Mesendoderm (in vitro differentiated cells): ENCODE measurements around the gene SCUBE3.

Experiments used
- DNase-seq: peaks from one replicate; pipeline ENCODE4 v3.0.0; 2013
- H2AK5ac ChIP-seq: 2 replicates; pipeline ENCODE4 v1.6.1; 2013; ENCODE audit warnings: low read length, inconsistent platforms
- H2BK120ac ChIP-seq: 2 replicates; pipeline ENCODE4 v1.6.1; 2013; ENCODE audit warnings: low read depth, mild to moderate bottlenecking, low read length, moderate library complexity, mixed read lengths
- H2BK15ac ChIP-seq: replicated peaks from 2 replicates; pipeline ENCODE4 v1.6.1; 2013; ENCODE audit warnings: low read depth, mild to moderate bottlenecking, moderate library complexity
- H2BK5ac ChIP-seq: 2 replicates; pipeline ENCODE4 v1.6.1; 2013; ENCODE audit warnings: low read length, inconsistent platforms
- H3K18ac ChIP-seq: 2 replicates; pipeline ENCODE4 v1.6.1; 2013; ENCODE audit warnings: mild to moderate bottlenecking, low read length, mixed read lengths
- H3K23ac ChIP-seq: one replicate; pipeline ENCODE4 v1.6.1; 2013; ENCODE audit warnings: low read length
- H3K27ac ChIP-seq: 2 replicates; pipeline ENCODE4 v1.5.1; 2013; ENCODE audit warnings: low read depth, mild to moderate bottlenecking, inconsistent platforms, low read length, moderate library complexity
- H3K27me3 ChIP-seq: 2 replicates; pipeline ENCODE4 v1.6.1; 2013; ENCODE audit warnings: low read length, control low read depth, mild to moderate bottlenecking, inconsistent platforms; ENCODE audit not compliant: insufficient read depth, poor library complexity
- H3K36me3 ChIP-seq: 2 replicates; pipeline ENCODE4 v1.6.1; 2013; ENCODE audit warnings: low read length, inconsistent platforms; ENCODE audit not compliant: control insufficient read depth, insufficient read depth
- H3K4ac ChIP-seq: one replicate; pipeline ENCODE4 v1.6.1; 2013; ENCODE audit warnings: low read depth, mild to moderate bottlenecking, low read length, moderate library complexity
- H3K4me1 ChIP-seq: 2 replicates; pipeline ENCODE4 v1.6.1; 2013; ENCODE audit warnings: low read depth, low read length, inconsistent platforms; ENCODE audit not compliant: control insufficient read depth
- H3K4me2 ChIP-seq: 2 replicates; pipeline ENCODE4 v1.6.1; 2013; ENCODE audit warnings: low read length
- H3K4me3 ChIP-seq: 2 replicates; pipeline ENCODE4 v1.5.1; 2013; ENCODE audit warnings: mild to moderate bottlenecking, low read length
- H3K56ac ChIP-seq: one replicate; pipeline ENCODE4 v1.6.1; 2013; ENCODE audit warnings: low read length
- H3K79me1 ChIP-seq: 2 replicates; pipeline ENCODE4 v1.6.1; 2013; ENCODE audit warnings: low read length, inconsistent platforms
- H3K79me2 ChIP-seq: 2 replicates; pipeline ENCODE4 v1.6.1; 2013; ENCODE audit warnings: mild to moderate bottlenecking, low read length; ENCODE audit not compliant: control insufficient read depth, insufficient read depth
- H3K9ac ChIP-seq: 2 replicates; pipeline ENCODE4 v1.6.1; 2013; ENCODE audit warnings: low read length, inconsistent platforms
- H4K5ac ChIP-seq: one replicate; pipeline ENCODE4 v1.6.1; 2013; ENCODE audit warnings: low read length
- H4K8ac ChIP-seq: one replicate; pipeline ENCODE4 v1.6.1; 2013; ENCODE audit warnings: low read depth, mild to moderate bottlenecking, control low read depth, low read length, moderate library complexity
- WGBS: extraction: QIAGEN DNeasy Blood & Tissue Kit; methylation state at CpG from one replicate; pipeline ENCODE4 v1.1.7; 2013; ENCODE audit warnings: low lambda C conversion rate, missing lambda C conversion rate; ENCODE audit not compliant: insufficient coverage; ENCODE audit errors: extremely low coverage; 5-methylcytosine and 5-hydroxymethylcytosine counted together

SCUBE3 gene

GRCh38 chr6:35260591-35261570 lies 47.1 kb downstream of the SCUBE3 start:
- no peak overlapping the region for H3K4me3 ChIP-seq
- no peaks in the 10 kb centered on the region for H3K36me3 ChIP-seq
- peaks cover 9% of the 10 kb centered on the region for H3K4me1 ChIP-seq
- H3K9ac ChIP-seq: peak overlapping the region; percentile 95
- H2AK5ac ChIP-seq: peak overlapping the region; percentile 73
- no peak overlapping the region for H3K27ac ChIP-seq
- no peak overlapping the region for H2BK15ac ChIP-seq
- no peak overlapping the region for H2BK5ac ChIP-seq
- peak overlapping the region; percentile 94 for H3K56ac ChIP-seq
- H2BK120ac ChIP-seq: no peak overlapping the region
- peaks cover 6% of the 10 kb centered on the region for H3K79me1 ChIP-seq
- H3K4ac ChIP-seq: peak overlapping the region; percentile 98
- no CpG with 5 or more reads among the region's 6 CpGs for WGBS
- H4K8ac ChIP-seq: no peak overlapping the region
- H4K5ac ChIP-seq: no peak overlapping the region
- DNase-seq: no peak
- peak overlapping the region; percentile 99 for H3K4me2 ChIP-seq
- no peak overlapping the region for H3K23ac ChIP-seq
- H3K18ac ChIP-seq: peak overlapping the region; percentile 99
- no peaks in the 10 kb centered on the region for H3K27me3 ChIP-seq
- H3K79me2 ChIP-seq: no peaks in the 10 kb centered on the region

- H3K23ac ChIP-seq: no peak overlapping the region
- H3K27ac ChIP-seq: no peak overlapping the region
- H3K4me3 ChIP-seq: no peak overlapping the region
- H3K4me1 ChIP-seq: peaks cover 10% of the 10 kb centered on the region
- H3K27me3 ChIP-seq: no peaks in the 10 kb centered on the region
- no peak overlapping the region for H2BK5ac ChIP-seq
- no peaks in the 10 kb centered on the region for H3K36me3 ChIP-seq
- H3K4ac ChIP-seq: no peak overlapping the region
- H3K4me2 ChIP-seq: no peak overlapping the region
- no peak for DNase-seq
- no peak overlapping the region for H3K18ac ChIP-seq
- H2BK120ac ChIP-seq: no peak overlapping the region
- WGBS: no CpG with 5 or more reads among the region's 2 CpGs
- H4K5ac ChIP-seq: no peak overlapping the region
- no peak overlapping the region for H3K56ac ChIP-seq
- no peak overlapping the region for H2BK15ac ChIP-seq
- no peak overlapping the region for H3K9ac ChIP-seq
- H2AK5ac ChIP-seq: no peak overlapping the region
- peaks cover 6% of the 10 kb centered on the region for H3K79me1 ChIP-seq
- no peaks in the 10 kb centered on the region for H3K79me2 ChIP-seq
- no peak overlapping the region for H4K8ac ChIP-seq
These were observed 48.8 kb downstream of the SCUBE3 start for GRCh38 chr6:35262596-35262995.

- no peak overlapping the region for H3K56ac ChIP-seq
- H3K23ac ChIP-seq: no peak overlapping the region
- no peak for DNase-seq
- H3K27me3 ChIP-seq: no peaks in the 10 kb centered on the region
- H3K18ac ChIP-seq: no peak overlapping the region
- H4K8ac ChIP-seq: no peak overlapping the region
- no peak overlapping the region for H3K9ac ChIP-seq
- H2BK120ac ChIP-seq: no peak overlapping the region
- no peak overlapping the region for H3K27ac ChIP-seq
- H4K5ac ChIP-seq: no peak overlapping the region
- no peaks in the 10 kb centered on the region for H3K79me2 ChIP-seq
- H2BK5ac ChIP-seq: no peak overlapping the region
- H3K4me3 ChIP-seq: no peak overlapping the region
- no peak overlapping the region for H2AK5ac ChIP-seq
- H3K79me1 ChIP-seq: peaks cover 5% of the 10 kb centered on the region
- peaks cover 9% of the 10 kb centered on the region for H3K4me1 ChIP-seq
- no peaks in the 10 kb centered on the region for H3K36me3 ChIP-seq
- no peak overlapping the region for H2BK15ac ChIP-seq
- H3K4me2 ChIP-seq: no peak overlapping the region
- no peak overlapping the region for H3K4ac ChIP-seq
These were observed 51.0 kb downstream of the SCUBE3 start for GRCh38 chr6:35264550-35265274.

GRCh38 chr6:35265523-35265922 lies 51.8 kb downstream of the SCUBE3 start:
- WGBS: no CpG with 5 or more reads among the region's 2 CpGs

GRCh38 chr6:35267446-35267845 lies 53.7 kb downstream of the SCUBE3 start:
- H4K5ac ChIP-seq: no peak overlapping the region
- no peaks in the 10 kb centered on the region for H3K79me1 ChIP-seq
- WGBS: no CpG with 5 or more reads among the region's 8 CpGs
- DNase-seq: peak; percentile 47
- H3K18ac ChIP-seq: no peak overlapping the region
- no peak overlapping the region for H3K9ac ChIP-seq
- no peak overlapping the region for H3K4ac ChIP-seq
- no peak overlapping the region for H2BK120ac ChIP-seq
- H3K56ac ChIP-seq: no peak overlapping the region
- no peaks in the 10 kb centered on the region for H3K36me3 ChIP-seq
- no peaks in the 10 kb centered on the region for H3K27me3 ChIP-seq
- no peak overlapping the region for H3K4me2 ChIP-seq
- H3K4me3 ChIP-seq: no peak overlapping the region
- H3K27ac ChIP-seq: no peak overlapping the region
- H3K4me1 ChIP-seq: peaks cover 3% of the 10 kb centered on the region
- no peaks in the 10 kb centered on the region for H3K79me2 ChIP-seq
- no peak overlapping the region for H2AK5ac ChIP-seq
- no peak overlapping the region for H2BK15ac ChIP-seq
- H4K8ac ChIP-seq: no peak overlapping the region
- H3K23ac ChIP-seq: no peak overlapping the region
- no peak overlapping the region for H2BK5ac ChIP-seq

More at GRCh38 chr6:35265523-35265922, 51.8 kb downstream of the SCUBE3 start:
- Histone ChIP-seq H2BK120ac (no peak overlapping the region), H3K27ac (no peak overlapping the region), H3K36me3 (no peaks in the 10 kb centered on the region), H4K5ac (no peak overlapping the region), H3K27me3 (no peaks in the 10 kb centered on the region), H2BK5ac (no peak overlapping the region), H3K4ac (no peak overlapping the region), H3K4me3 (no peak overlapping the region), H3K56ac (no peak overlapping the region), H4K8ac (no peak overlapping the region), H2AK5ac (no peak overlapping the region), H3K79me2 (no peaks in the 10 kb centered on the region), H3K4me2 (no peak overlapping the region), H3K9ac (no peak overlapping the region), H2BK15ac (no peak overlapping the region), H3K18ac (no peak overlapping the region), H3K23ac (no peak overlapping the region), H3K4me1 (peaks cover 6% of the 10 kb centered on the region), H3K79me1 (peaks cover 5% of the 10 kb centered on the region)
- DNase-seq: no peak
